Activated CD8-positive, alpha-beta memory T cell treated with anti-CD3 and anti-CD28 coated beads for 36 hours (primary cell): Measurements from ENCODE around the gene ECM2. TPM values are rescaled to one million over a fixed set of nuclear protein-coding genes. Genes with fewer than 3 reads are reported as not detected.
"Not testable (repeated sequence)": the region's sequence is repeated elsewhere in the genome, so short reads cannot be mapped to it uniquely, and the experiment has no call there.

Source experiments
- CTCF ChIA-PET: fragments of 350-600 bp; sonication (Branson Sonifier 250); formaldehyde crosslinking; loops from one replicate; lab custom pipeline; 2021; ENCODE audit warnings: antibody characterized with exemption; lab: Charles Lee
- POLR2A ChIA-PET: fragments of 350-600 bp; sonication (Branson Sonifier 250); formaldehyde crosslinking; loops from one replicate; lab custom pipeline; 2021; ENCODE audit warnings: antibody characterized with exemption; lab: Charles Lee
- total RNA-seq, 2 experiments: library from RNA; stranded (reverse); gene quantifications; one replicate each; pipeline ENCODE4 v1.2.3, GENCODE V29; 2021

The ECM2 gene
- not detected for total RNA-seq

DNA sequence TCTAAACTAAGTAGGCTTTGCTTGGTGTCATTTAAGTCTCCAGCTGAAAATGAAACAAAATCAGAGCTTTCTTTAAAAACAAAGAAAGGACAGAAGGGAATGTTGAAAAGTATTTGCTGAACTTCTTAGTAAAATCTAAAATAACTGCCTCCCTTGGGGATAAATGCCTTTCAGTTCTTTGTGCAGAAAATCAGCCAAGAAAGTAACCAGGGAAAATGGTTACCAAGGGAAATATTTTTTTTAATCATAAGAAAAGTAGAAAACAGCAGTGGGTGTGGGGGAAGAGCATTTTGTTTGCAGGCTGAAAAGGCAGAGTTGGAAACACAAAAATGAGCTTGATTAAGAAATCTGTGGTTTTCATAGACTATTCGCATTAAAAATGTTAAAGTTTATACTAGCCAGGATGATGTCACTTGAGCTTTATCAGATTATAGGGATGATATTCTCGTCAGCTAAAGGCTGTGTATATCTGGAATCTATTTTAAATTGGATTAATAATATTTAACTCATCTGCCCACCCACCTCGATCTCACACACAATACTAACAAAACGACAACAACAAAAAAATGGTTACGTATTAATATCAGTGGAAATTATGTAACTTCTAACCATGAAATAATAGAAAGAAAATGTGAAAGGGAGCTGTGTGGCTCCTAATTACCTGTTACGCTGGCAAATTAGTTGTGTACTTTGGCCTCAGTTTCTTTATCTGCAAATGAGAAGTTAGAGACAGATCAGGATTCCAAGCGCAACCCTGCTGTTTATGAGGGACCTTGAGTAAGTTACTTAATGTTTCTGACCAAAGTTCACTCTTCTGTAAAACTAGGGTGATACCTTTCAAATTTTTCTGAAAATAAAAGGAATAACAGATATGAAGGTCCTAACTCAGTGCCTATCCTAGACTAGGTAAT lies at the start of gene ECM2:
TSS of gene ECM2 (minus strand) at position 51 of the 911 bp plus-strand sequence. CDS start 13,124 bp downstream, outside the sequence.
- CTCF ChIA-PET, result no interaction called here
- POLR2A ChIA-PET, result no interaction called here

DNA sequence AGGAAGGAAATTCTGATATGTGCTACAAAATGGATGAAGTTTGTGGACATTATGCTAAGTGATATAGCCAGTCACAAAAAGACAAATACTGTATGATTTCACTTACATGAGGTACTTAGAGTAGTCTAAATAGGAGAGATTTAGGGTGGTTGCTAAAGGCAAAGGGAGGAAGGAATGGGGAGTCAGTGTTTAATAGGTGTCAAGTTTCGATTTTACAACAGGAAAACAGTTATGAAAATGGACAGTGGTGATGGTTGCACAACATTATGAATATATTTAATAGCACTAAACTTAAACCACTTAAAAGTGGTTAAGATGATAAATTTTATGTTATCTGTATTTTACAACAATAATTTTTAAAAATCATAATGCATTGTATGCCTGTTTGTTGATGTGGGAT lies 40.4 kb upstream of the ECM2 start:
- ChIA-PET CTCF (no interaction called here), POLR2A (no interaction called here)

DNA sequence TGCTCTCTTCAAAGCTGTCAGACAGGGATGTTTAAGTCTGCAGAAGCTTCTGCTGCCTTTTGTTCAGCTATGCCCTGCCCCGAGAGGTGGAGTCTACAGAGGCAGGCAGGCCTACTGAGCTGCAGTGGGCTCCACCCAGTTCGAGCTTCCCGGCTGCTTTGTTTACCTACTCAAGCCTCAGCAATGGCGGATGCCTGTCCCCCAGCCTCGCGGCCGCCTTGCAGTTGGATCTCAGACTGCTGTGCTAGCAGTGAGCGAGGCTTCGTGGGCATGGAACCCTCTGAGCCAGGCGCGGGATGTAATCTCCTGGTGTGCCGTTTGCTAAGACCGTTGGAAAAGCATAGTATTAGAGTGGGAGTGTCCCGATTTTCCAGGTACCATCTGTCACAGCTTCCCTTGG lies 37.8 kb upstream of the ECM2 start:
- POLR2A ChIA-PET, CTCF ChIA-PET: not testable (repeated sequence)

DNA sequence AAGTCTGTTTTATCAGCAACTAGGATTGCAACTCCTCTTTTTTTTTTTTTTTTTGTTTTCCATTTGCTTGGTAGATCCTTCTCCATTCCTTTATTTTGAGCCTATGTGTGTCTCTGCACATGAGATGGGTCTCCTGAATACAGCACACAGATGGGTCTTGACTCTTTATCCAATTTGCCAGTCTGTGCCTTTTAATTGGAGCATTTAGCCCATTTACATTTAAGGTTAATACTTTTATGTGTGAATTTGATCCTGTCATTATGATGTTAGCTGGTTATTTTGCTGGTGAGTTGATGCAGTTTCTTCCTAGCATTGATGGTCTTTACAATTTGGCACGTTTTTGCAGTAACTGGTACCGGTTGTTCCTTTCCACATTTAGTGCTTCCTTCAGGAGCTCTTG lies 36.1 kb upstream of the ECM2 start:
- CTCF ChIA-PET, POLR2A ChIA-PET: not testable (repeated sequence)

DNA sequence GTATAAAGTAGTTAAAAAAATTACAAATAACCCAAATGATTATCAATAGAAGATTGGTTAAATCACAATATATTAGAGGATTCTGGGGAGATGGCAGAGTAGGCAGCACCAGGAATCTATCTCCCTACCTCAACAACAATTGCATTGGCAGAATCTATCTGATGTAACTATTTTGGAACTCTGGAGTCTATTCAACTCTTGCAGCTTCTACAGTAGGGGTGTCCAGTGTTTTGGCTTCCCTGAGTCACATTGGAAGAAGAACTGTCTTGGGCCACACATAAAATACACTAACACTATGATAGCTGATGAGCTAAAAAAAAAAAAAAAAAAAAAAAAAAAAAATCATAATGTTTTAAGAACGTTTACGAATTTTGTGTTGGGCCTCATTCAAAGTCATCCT lies 29.2 kb upstream of the ECM2 start:
- ChIA-PET POLR2A (interaction anchor here (0.6 kb wide), 1 partner anchor 195 kb away, joined by 6 read pairs; no protein-coding TSS in a partner anchor), CTCF (interaction anchor here (0.7 kb wide), 1 partner anchor 19 kb away, joined by 3 read pairs; no protein-coding TSS in a partner anchor)

DNA sequence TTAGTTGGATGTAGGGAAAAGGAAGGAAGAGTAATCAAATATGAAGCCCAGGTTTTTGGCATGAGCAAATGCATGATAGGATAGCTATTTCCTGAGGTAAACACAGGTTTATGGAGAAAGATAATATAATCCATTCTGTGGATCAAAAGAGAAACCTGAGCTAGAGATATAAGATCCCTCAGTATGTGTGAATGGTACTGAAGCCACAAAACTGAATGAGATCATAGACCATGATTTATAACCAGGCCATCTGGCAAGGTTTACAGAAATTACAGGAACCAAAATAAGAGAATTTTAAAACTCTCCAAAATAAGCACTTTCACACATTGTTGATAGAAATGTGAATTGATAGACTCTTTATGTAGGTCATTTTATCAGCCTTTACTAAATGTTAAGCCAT lies 28.7 kb upstream of the ECM2 start:
- CTCF ChIA-PET, result no interaction called here
- POLR2A ChIA-PET, result interaction anchor here (0.6 kb wide), 1 partner anchor 196 kb away, joined by 6 read pairs; no protein-coding TSS in a partner anchor

DNA sequence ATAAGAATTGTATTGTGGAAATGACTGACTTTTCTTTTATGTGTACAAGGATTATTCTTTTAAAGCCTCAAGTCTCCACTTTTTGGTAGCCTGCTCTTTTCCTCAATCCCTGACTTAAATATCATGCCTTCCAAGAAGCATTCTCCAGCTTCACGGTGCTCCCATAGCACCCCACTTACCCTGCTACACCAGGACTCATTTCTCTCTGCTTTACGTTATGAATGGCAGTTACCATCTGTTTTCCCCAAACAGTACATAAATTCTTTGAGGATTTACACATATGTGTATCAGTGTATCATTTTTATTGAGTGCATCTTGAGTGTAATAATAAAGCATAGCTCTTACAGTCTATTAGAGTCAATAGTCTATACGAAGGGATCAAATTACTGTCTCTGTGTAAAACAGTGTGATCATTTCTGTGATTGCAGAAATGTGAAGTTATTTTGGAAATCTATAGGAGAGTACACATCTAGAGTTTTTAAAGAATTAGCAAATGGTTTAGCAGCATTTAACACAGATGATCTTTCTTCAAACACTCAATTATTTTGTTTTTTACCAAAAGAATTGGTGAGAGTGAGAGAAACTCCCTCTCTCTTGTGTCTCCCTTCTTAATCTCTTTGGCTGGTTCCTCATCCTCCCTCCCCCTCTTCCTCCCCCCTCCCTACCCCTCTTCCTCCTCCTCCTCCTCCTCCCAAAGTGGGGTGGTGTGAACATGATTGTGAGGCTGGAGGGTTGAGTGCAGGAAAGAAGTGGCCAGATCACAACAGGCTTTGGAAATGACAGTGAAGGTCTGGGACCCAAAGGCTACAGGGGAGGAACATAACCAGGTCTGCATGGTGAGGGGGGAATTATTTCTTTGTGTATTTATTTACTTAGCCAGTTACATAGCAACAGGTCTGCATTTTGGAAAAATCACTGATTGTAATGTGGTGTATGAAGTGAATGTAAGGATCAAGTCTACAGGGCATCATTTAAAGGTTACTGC lies 27.6 kb upstream of the ECM2 start:
- ChIA-PET CTCF (no interaction called here), POLR2A (no interaction called here)

DNA sequence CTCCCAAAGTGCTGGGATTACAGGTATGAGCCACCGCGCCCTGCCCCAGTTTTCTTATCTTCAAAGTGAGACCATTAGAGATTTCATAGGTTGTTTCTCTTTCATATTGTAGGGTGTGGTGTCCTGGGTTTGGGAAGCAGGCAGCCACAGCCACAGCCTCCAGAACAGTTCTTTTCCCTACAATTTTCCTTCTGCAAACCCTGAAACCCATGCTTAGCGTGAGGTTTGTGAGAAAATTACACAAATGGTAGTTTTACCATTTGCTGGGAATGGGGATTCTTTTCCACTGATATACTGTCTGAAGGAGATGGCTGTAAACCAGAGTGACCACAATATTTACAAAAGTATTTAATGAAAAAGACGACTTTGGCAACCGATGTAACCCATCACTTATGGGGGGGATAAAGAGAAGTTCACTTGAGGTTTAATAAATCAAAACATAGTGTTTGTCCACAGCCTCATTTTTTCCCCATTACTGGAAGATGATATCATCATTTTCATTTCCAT lies 26.7 kb upstream of the ECM2 start:
- ChIA-PET POLR2A (no interaction called here), CTCF (no interaction called here)

DNA sequence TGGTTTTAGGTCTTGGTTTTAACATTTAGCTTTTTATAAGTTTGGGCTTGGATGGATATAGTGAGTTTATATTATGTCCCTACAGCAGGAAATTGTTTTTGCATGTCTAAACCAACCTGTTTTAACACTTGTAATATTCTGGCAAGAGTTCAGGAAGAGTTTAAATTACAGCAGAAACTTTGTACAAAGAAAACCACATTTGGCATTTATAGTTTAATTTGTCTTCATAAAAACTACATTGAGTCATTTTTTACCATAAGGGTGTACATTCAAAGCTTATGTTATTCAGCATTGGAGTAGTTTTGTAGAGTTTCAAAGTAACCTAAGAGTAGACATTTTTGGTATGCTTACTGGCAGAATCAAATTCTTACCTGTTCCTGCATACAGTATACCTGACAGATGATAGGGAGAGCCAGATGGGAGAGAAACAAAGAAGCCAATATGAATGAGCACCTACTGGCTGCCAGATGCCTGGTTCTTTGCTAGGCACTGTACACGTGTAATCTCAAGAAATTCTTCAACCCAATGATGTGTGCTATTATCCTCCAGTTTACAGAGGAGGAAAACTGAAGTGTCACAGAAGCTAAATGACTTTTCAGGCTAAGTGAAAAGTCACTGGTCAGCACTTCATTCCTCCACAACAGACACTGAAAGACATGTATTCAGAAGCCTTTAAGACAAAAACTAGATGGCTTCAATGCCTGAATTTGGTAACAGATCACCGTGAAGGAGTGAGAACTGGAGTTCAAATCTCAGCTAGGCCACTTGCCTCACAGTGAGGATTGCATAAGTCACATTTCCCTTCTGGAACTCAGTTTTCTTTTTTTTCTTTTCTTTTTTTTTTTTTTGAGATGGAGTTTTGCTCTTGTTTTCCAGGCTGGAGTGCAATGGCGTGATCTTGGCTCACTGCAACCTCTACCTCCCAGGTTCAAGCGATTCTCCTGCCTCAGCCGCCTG lies 25.9 kb upstream of the ECM2 start:
- ChIA-PET POLR2A (no interaction called here), CTCF (no interaction called here)

DNA sequence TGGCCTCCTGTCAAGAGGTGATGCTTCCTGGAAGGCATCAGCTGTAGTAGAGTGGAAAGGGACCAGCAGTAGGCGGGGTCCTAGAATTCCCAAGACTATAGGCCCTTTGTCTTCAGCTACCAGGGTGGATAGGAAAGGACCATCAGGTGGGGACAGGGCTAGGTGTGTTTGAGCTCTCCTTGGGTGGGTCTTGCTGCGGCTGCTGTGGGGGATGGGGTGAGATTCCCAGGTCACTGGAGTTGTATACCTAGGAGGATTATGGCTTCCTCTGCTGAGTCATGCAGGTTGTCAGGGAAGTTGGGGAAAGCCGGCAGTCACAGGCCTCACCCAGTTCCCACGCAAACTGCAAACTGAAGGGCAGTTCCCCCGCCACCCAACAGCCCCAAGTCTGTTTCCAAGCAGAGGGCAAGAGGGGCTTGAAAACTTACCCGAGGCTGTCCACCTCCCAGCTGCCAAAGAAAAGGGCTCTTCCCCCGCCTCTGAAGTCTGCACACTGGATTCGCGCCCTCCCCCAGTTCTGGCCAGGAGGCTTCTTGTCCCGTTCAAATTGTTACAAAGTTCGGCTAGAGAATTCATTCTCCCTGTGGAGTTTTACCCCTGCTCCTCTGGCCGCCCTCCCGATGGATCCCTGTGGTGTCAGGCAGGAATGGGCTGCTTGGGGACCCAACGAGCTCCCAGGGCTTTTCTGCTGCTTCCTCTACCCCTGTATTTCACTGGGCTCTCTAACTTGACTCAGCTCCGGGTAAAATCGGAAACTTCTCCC lies 23.0 kb upstream of the ECM2 start:
- POLR2A ChIA-PET, result no interaction called here
- CTCF ChIA-PET, result no interaction called here

DNA sequence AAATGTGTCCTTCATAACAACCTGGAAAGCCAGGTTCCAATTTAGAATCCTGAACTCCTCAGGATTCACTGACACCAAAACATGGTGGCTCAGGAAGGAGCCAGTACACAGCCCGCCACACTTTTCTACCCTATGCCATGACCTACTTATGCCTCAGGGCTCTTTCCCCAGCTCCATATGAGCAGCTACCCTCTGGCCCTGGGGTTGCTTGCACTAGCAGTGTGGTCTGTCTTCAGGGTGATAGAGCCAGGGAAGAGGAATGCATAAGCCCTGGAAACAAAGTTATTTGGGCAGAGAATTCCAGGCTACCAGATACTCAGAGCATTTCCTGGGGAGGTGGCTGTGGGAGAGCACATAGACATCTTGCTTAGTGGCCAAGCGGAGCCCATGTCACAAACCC lies 15.0 kb upstream of the ECM2 start:
- POLR2A ChIA-PET, result no interaction called here
- CTCF ChIA-PET, result no interaction called here

DNA sequence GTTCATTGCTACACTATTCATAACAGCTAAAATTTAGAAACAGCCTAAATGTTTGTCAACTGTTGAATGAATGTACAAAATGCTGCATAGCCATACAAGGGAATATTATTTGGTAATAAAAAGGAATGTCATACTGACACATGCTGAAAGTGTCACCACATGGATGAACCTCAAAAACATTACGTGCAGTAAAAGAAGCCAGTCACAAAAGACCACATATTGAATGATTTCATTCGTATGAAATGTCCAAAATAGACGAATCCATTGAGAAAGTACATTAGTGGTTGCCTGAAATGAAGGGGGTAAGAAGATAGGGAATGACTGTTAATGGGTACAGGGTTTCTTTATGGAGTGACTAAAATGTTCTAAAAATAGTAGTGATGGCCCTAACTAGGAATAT lies 11.6 kb upstream of the ECM2 start:
- ChIA-PET CTCF (no interaction called here), POLR2A (no interaction called here)

DNA sequence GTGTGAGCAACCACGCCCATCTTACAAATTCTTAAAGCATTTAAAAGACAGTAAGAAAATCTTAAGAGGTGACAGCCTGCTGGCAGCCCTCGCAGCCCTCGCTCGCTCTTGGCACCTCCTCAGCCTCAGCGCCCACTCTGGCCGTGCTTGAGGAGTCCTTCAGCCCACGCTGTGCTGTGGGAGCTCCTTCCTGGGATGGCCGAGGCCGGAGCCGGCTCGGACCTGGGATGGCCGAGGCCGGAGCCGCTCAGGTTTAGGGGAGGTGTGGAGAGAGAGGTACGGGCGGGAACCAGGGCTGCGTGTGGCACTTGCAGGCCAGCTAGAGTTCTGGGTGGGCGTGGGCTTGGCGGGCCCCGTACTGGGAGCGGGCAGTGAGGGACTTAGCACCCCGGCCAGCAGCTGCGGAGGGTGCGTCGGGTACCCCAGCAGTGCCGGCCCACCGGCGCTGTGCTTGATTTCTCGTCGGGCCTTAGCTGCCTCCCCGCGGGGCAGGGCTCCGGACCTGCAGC lies 9.3 kb upstream of the ECM2 start:
- ChIA-PET CTCF (interaction anchor here (0.7 kb wide), 1 partner anchor 246 kb away, joined by 3 read pairs; no protein-coding TSS in a partner anchor), POLR2A (no interaction called here)

DNA sequence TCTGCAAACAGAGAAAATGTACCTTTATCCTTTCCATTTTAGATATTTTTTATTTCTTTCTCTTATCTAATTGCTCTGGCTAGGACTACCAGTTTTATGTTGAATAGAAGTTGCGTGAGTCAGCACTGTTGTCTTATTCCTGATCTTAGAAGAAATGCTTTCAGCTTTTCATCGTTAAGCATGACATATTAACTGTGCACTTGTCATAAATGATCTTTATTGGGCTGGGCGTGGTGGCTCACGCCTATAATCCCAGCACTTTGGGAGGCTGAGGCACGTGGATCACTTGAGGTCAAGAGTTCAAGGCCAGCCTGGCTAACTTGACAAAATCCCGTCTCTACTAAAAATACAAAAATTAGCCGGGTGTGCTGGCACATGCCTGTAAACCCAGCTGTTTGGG lies 8.2 kb upstream of the ECM2 start:
- ChIA-PET POLR2A (no interaction called here), CTCF (no interaction called here)

DNA sequence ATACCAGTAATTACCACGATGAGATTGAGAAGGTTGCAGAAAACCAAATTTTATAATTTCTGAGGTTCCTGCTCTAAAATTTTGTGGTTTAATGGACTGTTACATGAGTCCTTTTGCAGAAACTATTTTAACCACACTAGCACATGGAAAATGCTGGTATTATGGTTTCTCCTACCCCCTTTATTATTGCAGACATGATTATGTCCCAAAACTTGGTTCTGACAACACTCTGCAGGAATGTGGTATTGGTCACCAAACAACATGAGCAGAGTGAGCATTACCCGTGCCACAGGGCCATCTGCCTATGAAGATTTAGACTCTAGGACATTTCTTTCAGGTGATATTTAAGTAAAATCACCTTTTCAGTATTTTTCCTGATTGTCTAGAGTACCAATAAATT lies 2.8 kb upstream of the ECM2 start:
- CTCF ChIA-PET, result interaction anchor here (0.6 kb wide), 1 partner anchor 87 kb away, joined by 3 read pairs; no protein-coding TSS in a partner anchor
- POLR2A ChIA-PET, result no interaction called here

DNA sequence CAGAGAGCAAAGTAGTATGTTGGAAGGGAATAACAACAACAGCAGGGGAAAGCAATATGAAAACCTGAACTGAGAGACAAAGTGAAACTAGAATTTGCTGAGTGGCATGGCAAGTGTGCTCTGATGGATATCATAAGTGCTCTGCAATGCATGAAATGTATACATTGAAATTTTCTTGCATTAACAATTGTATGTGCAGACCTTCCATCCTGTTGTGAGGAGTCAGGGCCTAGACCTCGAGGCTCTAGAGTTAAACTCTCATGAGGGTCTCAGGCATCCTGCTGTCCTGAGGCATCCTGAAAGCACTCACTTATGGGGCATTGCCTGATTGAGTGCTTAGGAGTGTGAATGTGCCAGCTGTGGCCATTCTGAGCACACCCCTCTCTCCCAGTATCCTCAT lies 1.1 kb downstream of the ECM2 start:
- ChIA-PET CTCF (no interaction called here), POLR2A (no interaction called here)

DNA sequence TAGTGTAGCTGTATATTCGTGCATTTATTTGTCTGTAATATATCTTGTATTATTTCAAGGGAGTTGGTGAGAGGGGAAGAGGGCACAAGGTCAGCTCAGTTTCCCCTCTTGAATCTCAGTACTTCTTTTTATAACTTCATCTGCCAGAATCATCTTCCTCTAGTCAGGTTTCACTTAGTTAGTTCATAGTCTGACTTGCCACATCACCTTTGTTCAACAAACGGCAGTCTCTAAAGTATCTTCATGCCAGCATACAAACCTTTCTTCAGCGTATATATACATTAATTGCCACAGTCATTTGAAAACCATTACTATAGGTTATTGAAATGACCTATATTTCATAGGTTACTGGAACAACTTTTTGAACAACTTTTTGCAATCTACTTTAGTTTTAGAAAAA lies 1.6 kb downstream of the ECM2 start:
- CTCF ChIA-PET, result no interaction called here

DNA sequence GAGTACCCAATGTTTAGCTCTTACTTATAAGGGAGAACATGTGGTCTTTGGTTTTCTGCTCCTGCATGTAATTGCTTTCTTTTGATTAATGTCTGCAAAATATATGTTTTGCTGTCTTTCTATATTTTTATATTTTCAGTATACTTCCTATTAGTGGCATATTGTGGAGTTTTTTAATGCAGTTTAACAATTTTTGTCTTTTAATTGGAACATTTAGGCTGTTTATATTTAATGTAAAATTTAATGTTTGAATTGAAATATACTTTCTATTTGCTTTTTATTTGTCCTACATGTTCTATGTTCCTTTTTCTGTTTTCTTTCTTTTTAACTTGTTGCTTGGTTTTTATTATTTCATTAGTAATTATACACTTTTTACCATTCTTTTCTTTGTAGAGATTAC lies 4.9 kb downstream of the ECM2 start:
- CTCF ChIA-PET, result no interaction called here

More for the DNA sequence above, 1.6 kb downstream of the ECM2 start:
- POLR2A ChIA-PET, result no interaction called here

More for the DNA sequence above, 4.9 kb downstream of the ECM2 start:
- POLR2A ChIA-PET, result no interaction called here
